Panc1 (cell line): Measurements from ENCODE around the gene RBMS1.

Experiments used
- POLR2AphosphoS5 ChIP-seq: IDR thresholded peaks from 2 replicates; pipeline ENCODE4 v1.6.1; 2012; ENCODE audit warnings: mild to moderate bottlenecking, low read depth, low read length, moderate library complexity
- TF ChIP-seq, protein P1 (sequence below): fragments of 450-650 bp; IDR thresholded peaks from 2 replicates; pipeline ENCODE4 v1.5.1; 2017; ENCODE audit warnings: mild to moderate bottlenecking
- TF ChIP-seq, protein P2 (sequence below), 2 experiments: IDR thresholded peaks; 2 replicates each; pipeline ENCODE4 v1.6.1; 2011 to 2012; ENCODE audit warnings: low read depth in 2 of 2, control low read depth in 1 of 2, low read length in 1 of 2, mild to moderate bottlenecking in 1 of 2, moderate library complexity in 1 of 2; ENCODE audit not compliant: insufficient read depth in 1 of 2

DNA sequence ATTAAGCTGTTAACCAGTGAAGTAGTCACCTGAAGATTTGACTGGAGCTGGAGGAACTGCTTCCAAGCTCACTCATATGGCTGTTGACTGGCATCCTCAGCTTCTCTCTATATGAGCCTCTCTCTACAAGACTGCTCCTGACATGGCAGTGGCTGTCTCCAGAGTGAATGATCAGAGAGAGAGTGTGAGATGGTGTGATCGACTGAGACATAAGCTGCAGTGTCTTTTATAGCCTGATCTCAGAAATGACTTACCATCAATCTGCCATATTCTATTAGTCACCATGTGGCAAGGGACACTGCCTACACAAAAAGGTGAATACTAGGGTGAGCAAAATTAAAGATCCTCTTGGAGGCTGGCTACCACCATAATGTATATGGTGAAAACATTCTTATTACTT, 7.8 kb upstream of the RBMS1 start:
- TF ChIP-seq, protein P1, sequence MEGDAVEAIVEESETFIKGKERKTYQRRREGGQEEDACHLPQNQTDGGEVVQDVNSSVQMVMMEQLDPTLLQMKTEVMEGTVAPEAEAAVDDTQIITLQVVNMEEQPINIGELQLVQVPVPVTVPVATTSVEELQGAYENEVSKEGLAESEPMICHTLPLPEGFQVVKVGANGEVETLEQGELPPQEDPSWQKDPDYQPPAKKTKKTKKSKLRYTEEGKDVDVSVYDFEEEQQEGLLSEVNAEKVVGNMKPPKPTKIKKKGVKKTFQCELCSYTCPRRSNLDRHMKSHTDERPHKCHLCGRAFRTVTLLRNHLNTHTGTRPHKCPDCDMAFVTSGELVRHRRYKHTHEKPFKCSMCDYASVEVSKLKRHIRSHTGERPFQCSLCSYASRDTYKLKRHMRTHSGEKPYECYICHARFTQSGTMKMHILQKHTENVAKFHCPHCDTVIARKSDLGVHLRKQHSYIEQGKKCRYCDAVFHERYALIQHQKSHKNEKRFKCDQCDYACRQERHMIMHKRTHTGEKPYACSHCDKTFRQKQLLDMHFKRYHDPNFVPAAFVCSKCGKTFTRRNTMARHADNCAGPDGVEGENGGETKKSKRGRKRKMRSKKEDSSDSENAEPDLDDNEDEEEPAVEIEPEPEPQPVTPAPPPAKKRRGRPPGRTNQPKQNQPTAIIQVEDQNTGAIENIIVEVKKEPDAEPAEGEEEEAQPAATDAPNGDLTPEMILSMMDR, result no peak
- no peak for TF ChIP-seq POLR2AphosphoS5
- TF ChIP-seq, protein P2, sequence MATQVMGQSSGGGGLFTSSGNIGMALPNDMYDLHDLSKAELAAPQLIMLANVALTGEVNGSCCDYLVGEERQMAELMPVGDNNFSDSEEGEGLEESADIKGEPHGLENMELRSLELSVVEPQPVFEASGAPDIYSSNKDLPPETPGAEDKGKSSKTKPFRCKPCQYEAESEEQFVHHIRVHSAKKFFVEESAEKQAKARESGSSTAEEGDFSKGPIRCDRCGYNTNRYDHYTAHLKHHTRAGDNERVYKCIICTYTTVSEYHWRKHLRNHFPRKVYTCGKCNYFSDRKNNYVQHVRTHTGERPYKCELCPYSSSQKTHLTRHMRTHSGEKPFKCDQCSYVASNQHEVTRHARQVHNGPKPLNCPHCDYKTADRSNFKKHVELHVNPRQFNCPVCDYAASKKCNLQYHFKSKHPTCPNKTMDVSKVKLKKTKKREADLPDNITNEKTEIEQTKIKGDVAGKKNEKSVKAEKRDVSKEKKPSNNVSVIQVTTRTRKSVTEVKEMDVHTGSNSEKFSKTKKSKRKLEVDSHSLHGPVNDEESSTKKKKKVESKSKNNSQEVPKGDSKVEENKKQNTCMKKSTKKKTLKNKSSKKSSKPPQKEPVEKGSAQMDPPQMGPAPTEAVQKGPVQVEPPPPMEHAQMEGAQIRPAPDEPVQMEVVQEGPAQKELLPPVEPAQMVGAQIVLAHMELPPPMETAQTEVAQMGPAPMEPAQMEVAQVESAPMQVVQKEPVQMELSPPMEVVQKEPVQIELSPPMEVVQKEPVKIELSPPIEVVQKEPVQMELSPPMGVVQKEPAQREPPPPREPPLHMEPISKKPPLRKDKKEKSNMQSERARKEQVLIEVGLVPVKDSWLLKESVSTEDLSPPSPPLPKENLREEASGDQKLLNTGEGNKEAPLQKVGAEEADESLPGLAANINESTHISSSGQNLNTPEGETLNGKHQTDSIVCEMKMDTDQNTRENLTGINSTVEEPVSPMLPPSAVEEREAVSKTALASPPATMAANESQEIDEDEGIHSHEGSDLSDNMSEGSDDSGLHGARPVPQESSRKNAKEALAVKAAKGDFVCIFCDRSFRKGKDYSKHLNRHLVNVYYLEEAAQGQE (IDR thresholded peaks at IDR 0.05; ENCODE audit: insufficient read depth in 1 of 2, low read depth in 2 of 2, low read length in 1 of 2), result no peak
